ENCODE data around the gene OPRPN.

OPRPN gene

GRCh38 chr4:70397580-70397979 is at the start of gene OPRPN:
OPRPN (plus strand) TSS chr4:70397940; CDS start chr4:70399286, 1,346 bp downstream.
- DNase-seq, result no peak

- no peak for DNase-seq
Measured at GRCh38 chr4:70356185-70356584, 41.6 kb upstream of the OPRPN start.

GRCh38 chr4:70359115-70359661 is 38.6 kb upstream of the OPRPN start:
- DNase-seq, result no peak

GRCh38 chr4:70360460-70360859 is 37.3 kb upstream of the OPRPN start, which contains the start of gene SMR3A:
SMR3A (plus strand) TSS chr4:70360760; CDS start chr4:70362116, 1,356 bp downstream.
- DNase-seq, result no peak

- DNase-seq, result no peak
Measured at GRCh38 chr4:70364002-70364401, 33.7 kb upstream of the OPRPN start.

GRCh38 chr4:70365479-70365878 is 32.3 kb upstream of the OPRPN start:
- DNase-seq, result no peak

GRCh38 chr4:70367813-70368212 is 29.9 kb upstream of the OPRPN start:
- no peak for DNase-seq

- DNase-seq, result no peak
Measured at GRCh38 chr4:70371987-70372386, 25.8 kb upstream of the OPRPN start.

- no peak for DNase-seq
Measured at GRCh38 chr4:70372760-70373159, 25.0 kb upstream of the OPRPN start.

- DNase-seq, result no peak
Measured at GRCh38 chr4:70380578-70380977, 17.2 kb upstream of the OPRPN start.

GRCh38 chr4:70382691-70383181 is 15.0 kb upstream of the OPRPN start, which contains the start of gene SMR3B:
SMR3B (plus strand) TSS chr4:70383131; CDS start chr4:70384511, 1,380 bp downstream.
- no peak for DNase-seq

- DNase-seq, result no peak
Measured at GRCh38 chr4:70392057-70392776, 5.5 kb upstream of the OPRPN start.

- DNase-seq, result no peak
Measured at GRCh38 chr4:70399319-70399718, 1.6 kb downstream of the OPRPN start.

- no peak for DNase-seq
Measured at GRCh38 chr4:70402762-70403161, 5.0 kb downstream of the OPRPN start.

- no peak for DNase-seq
Measured at GRCh38 chr4:70405765-70406164, 8.0 kb downstream of the OPRPN start.

GRCh38 chr4:70425306-70425705 is 27.6 kb downstream of the OPRPN start:
- DNase-seq, result no peak

- no peak for DNase-seq
Measured at GRCh38 chr4:70426789-70427188, 29.0 kb downstream of the OPRPN start.

- no peak for DNase-seq
Measured at GRCh38 chr4:70437197-70437596, 39.5 kb downstream of the OPRPN start.

- no peak for DNase-seq
Measured at GRCh38 chr4:70442474-70442873, 44.7 kb downstream of the OPRPN start.

GRCh38 chr4:70443329-70443728 is 45.6 kb downstream of the OPRPN start:
- no peak for DNase-seq

- DNase-seq, result no peak
Measured at GRCh38 chr4:70449220-70449619, 51.5 kb downstream of the OPRPN start.

GRCh38 chr4:70452946-70453345 is 55.2 kb downstream of the OPRPN start:
- no peak for DNase-seq
